A375 (cell line): Measurements from ENCODE around the gene ITPR1. TPM values are rescaled to one million over a fixed set of nuclear protein-coding genes. Genes with fewer than 3 reads are reported as not detected.

Experiments used
- total RNA-seq: library from RNA; depleted of rRNA; stranded (reverse); fragments of >200 nt; shearing (Covaris generic); gene quantifications from 2 replicates; pipeline ENCODE4 v1.2.3, GENCODE V29; 2014; rRNA removed

ITPR1 gene
- total RNA-seq = 7.7 and 13.2 TPM in 2 replicates

GRCh38 chr3:4493014-4493940 is at the start of gene ITPR1:
ITPR1 (plus strand) TSS chr3:4493348; CDS start chr3:4516492, 23,144 bp downstream.

GRCh38 chr3:4466741-4467521 is 26.2 kb upstream of the ITPR1 start, which contains the start of gene SUMF1:
SUMF1 (minus strand) TSS chr3:4467269; CDS start chr3:4467245, 24 bp downstream.

Other genes with a start within 250 kb of the ITPR1 start
- 11.8 and 12.1 TPM in 2 replicates for gene SETMAR, start 190.0 kb upstream of the ITPR1 start, total RNA-seq
- 24.8 and 25.5 TPM in 2 replicates for gene SUMF1, start 26.1 kb upstream of the ITPR1 start, total RNA-seq